Activated CD4-positive, CD25-positive, alpha-beta regulatory T cell treated with anti-CD3 and anti-CD28 coated beads, Interleukin-2, amount 50 U/mL, for 72 hours (primary cell): Measurements from ENCODE around the gene TMEM143.
"Not testable (repeated sequence)": the region's sequence is repeated elsewhere in the genome, so short reads cannot be mapped to it uniquely, and the experiment has no call there.

Experiments
- DNase-seq: peaks from one replicate; pipeline ENCODE4 v3.0.0; 2021

The TMEM143 gene

GRCh38 chr19:48390188-48391099 is 26.7 kb upstream of the TMEM143 start:
- peak; percentile 67 for DNase-seq

DNA sequence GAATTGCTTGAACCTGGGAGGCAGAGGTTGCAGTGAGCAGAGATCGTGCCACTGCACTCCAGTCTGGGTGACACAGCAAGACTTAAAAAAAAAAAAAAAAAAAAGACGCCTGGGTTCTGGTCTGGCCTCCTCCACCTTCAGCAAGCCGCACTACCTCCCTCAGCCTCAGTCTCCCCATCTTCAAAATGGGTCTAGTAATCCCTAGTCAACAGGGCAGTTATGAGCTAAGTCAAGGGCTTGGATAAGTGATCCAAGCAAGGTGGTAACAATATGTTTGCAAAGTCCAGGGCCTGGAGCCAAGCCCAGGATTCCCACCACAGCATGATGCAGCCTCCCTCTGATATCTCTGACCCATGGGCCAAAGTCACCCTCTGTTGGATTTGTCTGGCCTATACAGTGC is 23.2 kb upstream of the TMEM143 start:
- no peak for DNase-seq

GRCh38 chr19:48385461-48386087 is 21.8 kb upstream of the TMEM143 start:
- no peak for DNase-seq

GRCh38 chr19:48382286-48382685 is 18.5 kb upstream of the TMEM143 start:
- no peak for DNase-seq

GRCh38 chr19:48381178-48381950 is 17.6 kb upstream of the TMEM143 start:
- DNase-seq = no peak

DNA sequence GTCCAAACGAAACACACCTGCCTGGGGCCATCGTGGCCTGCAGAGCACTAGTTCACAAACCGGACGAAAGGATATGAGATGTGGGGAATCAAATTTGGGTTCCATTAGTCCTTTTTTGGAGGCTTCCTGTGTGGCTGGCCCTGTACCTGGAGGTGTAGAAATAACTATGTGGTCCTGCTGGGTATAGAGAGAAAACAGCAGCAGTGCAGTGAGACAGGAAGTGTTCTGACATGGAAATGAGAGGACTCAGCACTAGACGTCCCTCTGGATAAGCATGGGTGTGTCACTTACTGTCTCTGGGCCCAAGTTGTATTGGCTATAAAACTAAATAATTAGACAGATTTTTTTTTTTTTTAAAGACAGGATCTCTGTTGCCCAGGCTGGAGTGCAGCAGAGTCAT is 15.3 kb upstream of the TMEM143 start:
- no peak for DNase-seq

DNA sequence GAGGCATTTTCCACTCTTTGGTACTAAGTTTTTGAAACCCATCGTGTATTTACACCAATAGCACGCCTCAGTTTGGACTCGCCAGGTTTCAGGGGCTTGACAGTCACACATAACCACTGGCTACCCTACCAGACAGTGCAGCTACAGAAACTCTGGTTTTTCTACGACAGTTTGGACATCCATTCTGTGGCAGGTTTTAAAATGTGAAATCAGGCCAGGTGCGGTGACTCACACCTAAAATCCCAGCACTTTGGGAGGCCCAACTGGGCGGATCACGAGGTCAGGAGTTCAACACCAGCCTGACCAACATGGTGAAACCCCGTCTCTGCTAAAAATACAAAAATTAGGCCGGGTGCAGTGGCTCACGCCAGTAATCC is 14.4 kb upstream of the TMEM143 start:
- DNase-seq = no peak

DNA sequence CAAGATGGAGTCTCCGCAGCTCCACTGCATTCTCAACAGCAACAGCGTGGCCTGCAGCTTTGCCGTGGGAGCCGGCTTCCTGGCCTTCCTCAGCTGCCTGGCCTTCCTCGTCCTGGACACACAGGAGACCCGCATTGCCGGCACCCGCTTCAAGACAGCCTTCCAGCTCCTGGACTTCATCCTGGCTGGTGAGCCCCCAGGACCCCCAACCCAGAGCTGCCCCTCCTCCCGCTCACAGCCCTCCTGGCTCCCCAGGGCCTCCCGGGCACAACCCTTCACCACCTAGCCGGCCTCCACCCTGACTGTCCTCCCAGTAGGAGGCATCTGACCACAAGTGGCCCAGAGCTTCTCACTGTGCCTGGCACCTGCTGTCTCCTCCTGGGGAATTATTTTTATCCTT is 9.8 kb upstream of the TMEM143 start:
- no peak for DNase-seq

DNA sequence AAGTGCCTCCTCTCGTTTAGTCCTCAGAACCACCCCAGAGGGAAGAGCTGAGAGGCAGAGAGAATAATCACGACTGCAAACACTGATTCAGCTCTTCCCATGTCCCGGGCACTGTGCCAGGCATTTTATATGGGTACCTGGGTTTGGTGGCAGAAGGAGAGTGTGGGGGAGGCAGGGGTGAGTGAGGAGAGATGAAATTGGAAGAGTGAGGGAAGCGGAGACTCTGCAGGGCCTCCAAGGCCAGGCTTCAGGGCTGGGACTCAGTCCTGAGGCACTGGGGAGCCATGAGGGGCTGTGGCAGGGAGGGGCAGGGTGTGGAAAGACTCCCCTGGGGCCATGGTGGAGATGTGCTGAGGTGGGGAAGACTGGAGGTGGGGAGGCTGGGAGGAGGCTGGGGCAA is 9.2 kb upstream of the TMEM143 start:
- no peak for DNase-seq

DNA sequence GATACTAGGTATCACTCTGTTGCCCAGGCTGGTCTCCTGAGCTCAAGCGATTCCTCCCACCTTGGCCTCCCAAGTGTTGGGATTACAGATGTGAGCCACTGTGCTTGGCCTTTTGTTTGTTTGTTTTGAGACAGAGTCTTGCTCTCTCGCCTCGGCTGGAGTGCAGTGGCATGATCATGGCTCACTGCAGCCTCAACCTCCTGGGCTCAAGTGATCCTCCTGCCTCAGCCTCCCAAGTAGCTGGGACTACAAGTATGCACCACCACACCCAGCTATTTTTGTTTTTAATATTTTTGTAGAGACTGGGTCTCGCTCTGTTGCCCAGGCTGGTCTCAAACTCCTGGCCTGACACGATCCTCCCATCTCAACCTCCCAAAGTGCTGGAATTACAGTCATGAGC is 8.0 kb upstream of the TMEM143 start:
- not testable (repeated sequence) for DNase-seq

DNA sequence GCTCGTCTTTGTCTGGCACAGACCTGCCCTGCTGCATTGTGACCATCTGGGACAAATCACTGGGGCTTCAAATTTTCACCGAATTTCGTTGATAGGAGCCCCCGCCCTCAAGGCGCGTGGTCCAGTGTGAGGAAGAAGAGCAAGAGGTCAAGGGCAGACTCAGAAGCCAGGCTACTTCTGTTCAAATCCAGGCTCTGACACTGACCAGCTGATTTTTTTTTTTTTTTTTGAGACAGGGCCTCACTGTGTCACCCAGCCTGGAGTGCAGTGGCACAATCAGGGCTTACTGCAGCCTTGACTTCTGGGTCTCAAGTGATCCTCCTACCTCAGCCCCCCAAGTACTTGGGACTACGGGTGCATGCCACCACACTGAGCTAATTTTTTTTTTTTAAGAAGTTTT is 7.6 kb upstream of the TMEM143 start:
- DNase-seq = no peak

DNA sequence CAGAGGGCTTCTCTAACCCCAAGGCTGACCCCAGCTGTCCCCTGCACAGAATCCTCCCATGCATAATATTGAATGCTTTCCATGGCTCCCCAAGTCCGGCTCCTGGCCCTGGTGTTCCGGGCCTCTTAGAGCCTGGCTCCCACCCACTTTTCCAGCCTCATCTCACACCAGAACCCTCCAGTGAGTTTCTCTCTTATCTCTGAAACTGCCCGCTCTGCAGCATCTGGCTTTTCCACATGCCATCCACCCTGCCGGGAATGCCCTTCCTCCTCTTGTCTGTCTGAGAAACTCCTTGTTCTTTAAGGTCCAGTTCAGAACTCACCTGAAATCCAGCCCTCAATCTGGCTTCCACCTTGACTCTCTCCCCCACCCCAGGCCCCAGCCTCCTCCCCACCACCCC is 7.2 kb upstream of the TMEM143 start:
- no peak for DNase-seq

- DNase-seq = no peak
Observed at GRCh38 chr19:48368936-48369335, 5.2 kb upstream of the TMEM143 start.

DNA sequence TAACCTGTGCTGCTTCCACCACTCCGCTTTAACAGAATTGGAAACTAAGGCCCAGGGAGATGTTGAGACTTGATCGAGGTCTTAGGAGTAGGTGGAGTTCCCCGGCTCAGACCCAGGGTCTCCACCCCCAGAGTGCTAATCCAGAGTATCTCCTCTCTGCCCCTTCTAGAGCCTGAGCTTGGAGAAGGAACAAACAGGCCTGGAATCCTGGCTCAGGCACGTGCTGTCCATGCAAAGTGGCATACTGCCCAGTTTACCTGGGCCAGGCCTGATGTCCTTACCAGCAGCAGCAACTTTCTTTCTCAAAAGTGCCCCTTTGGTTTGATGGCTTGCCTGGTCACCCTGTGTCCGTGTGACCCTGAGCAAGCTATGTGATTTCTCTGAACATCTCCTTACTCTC is 4.1 kb upstream of the TMEM143 start:
- no peak for DNase-seq

DNA sequence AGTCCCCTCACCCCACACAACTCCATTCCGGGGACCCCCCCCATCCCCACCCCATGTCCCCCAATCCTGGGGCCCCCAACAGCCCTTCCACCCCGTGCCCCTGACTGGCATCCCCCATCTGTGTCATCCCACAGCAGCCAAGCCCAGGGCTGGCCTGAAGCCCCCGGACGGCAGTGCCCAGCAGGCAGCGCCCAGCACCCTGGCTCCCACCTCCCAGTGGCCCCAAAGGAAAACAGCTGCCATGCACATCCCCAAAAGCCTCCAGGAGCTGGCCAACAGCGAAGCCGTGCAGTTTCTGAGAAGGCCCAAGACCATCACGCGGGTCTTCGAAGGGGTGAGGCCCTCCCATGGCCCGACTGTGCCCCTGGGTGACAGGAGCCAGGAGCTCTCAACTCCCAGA is 1.9 kb upstream of the TMEM143 start:
- DNase-seq = no peak

GRCh38 chr19:48364598-48365348 is 1.0 kb upstream of the TMEM143 start:
- DNase-seq = no peak

- DNase-seq = no peak
Observed at GRCh38 chr19:48363500-48363809, 285 bp downstream of the TMEM143 start.

- peak; percentile 83 for DNase-seq
Observed at GRCh38 chr19:48362716-48363499, 832 bp downstream of the TMEM143 start.

DNA sequence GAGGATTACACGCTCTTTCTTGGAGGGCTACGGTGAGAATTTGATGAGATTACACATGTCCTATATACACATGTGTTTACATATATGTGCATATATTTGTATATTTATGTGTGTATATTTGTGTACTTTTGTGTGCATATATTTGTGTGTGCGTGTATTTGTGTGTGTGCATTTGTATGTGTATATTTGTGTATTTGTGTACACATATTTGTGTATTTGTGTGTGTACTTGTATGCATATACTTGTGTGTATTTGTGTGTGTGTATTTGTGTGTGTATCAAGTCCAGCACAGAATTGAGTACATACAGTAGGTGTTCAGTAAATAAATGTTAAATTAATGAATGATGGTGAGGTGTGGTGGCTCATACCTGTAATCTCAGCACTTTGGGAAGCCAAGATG is 1.8 kb downstream of the TMEM143 start:
- DNase-seq = no peak

DNA sequence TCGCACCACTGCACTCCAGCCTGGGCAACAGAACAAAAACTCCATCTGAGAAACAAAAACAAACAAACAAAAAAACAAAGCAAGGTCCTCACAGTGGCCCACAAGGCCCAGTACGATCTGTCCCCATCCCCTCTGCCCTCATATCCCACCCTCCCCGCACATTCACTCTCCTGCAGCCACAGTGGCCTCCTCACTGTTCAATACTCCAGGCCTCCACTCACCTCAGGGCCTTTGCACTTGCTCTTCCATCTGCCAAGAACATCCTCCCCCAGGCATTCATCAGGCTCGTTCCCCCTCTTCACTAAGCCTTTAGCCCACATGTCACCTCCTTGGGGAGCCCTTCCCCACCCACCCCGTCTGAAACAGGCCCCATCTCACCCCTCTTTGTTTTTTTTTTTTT is 4.6 kb downstream of the TMEM143 start:
- no peak for DNase-seq

DNA sequence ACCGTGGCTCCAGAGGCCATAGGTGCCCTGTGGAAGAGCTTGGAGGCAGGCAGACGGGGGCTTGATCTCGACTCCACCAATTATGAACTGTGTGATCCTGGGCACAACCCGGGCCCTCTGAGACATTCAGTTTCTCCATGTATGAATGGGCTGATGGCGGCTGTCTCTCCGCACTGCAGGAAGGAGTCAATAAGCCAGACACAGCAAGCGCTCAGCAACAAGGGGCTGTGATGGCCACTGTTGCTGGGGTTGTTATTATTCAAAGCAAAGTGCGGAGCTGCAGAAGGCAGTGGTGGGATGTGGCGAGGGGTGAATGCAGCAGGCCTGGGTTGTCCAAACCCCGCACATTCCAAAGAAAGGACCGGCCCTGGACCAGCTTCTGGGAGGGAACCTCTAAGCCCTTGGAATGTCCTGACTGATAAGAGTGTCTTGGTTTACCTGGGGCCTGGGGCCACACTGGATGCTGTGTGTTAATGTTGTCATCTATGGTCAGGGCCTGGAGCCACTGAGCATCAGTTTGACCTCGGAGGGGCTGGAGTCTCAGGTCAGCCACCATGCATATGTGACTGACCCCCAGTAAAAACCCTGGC is 8.3 kb downstream of the TMEM143 start:
- DNase-seq = no peak
